Adipose tissue (tissue), 3 donors: ENCODE data around the gene SORL1. TPM values are rescaled to one million over a fixed set of nuclear protein-coding genes. Genes with fewer than 3 reads are reported as not detected.
"Not testable (repeated sequence)": the region's sequence is repeated elsewhere in the genome, so short reads cannot be mapped to it uniquely, and the experiment has no call there.

Experiments
- H3K27ac ChIP-seq: one replicate; pipeline ENCODE4 v1.5.1; 2013; ENCODE audit warnings: low read depth, low read length
- WGBS, 3 donors: extraction: QIAGEN DNeasy Blood & Tissue Kit; methylation state at CpG; one replicate each; pipeline ENCODE4 v1.1.7; 2013; 5-methylcytosine and 5-hydroxymethylcytosine counted together
- polyA plus RNA-seq, 3 donors: library from polyadenylated mRNA; stranded (reverse); fragments of 200-250 nt; gene quantifications; one replicate each; pipeline ENCODE4 v1.2.3, GENCODE V29; 2013
- donor health status: healthy with polysubstance abuse.
- donor health status: Bipolar disorder and iron deficiency.
- donor health status: healthy.

The SORL1 gene
- polyA plus RNA-seq, 3 donors = 3.2 to 5.4 (median 3.4) TPM

- no peak overlapping the region for H3K27ac ChIP-seq
- WGBS, 3 donors = 39 to 68% (median 56%) methylated on average over 2 of the region's 2 CpGs
Observed at GRCh38 chr11:121467471-121467870, 15.4 kb downstream of the SORL1 start.

DNA sequence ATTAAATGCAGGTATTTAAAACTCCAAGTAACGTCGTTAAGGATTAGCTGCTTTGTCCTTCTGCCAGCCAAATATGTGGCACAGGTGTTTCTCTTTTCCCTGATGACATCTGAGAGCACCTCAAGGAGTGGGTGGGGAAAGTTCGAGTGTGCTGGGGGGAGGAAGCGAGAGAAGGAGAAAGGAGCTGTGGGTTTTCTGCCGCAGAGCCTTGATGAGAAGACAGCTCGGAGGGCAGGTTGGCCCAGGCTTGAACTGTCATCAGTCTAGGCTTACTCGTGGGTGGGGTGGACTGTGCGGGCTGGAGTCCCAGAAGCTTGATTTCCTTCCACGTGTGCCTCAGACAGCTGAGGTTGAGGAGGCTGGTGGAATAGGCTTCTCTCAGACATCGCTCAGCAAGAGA, 15.9 kb downstream of the SORL1 start:
- no peak overlapping the region for H3K27ac ChIP-seq

DNA sequence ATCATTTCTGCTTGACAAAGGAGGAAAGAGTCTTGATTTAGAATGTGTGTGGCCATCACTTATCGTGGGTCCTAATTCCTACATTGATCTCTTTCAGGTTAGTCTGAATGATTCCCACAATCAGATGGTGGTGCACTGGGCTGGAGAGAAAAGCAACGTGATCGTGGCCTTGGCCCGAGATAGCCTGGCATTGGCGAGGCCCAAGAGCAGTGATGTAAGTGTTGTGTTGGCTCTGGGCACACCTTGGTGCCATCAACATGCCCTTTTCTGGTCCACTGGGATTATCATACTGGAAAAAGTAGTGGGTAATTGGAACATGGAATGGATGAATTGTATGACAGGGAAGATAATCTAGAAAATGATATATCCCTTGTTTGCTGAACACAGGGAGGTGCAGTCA, 17.8 kb downstream of the SORL1 start:
- no peak overlapping the region for H3K27ac ChIP-seq
- WGBS, 3 donors = 71 to 93% (median 91%) methylated on average over 5 of the region's 5 CpGs

More for the DNA sequence above, 15.9 kb downstream of the SORL1 start:
- 30 to 49% (median 42%) methylated on average over 10 of the region's 10 CpGs for WGBS, 3 donors

DNA sequence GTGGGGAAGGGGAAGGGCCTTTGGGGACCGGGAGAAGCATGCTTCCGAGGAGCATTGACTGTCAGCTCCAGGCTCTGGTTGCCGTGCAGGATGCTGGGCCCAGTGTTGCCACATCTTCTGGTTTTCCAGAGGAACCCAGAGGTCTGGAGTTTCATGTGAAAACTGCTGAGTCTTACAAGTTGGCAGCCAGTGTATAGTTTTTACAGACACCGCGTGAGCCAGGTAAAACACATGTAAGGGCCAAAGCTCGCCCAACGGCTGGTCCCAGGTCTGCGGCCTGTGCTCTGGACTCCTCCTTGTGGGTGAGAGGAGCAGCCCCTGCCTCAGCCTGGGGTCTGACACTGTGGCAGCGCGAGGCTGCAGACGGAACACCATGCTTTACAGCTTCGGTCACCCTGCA, 19.1 kb downstream of the SORL1 start:
- WGBS, 3 donors = 76 to 93% (median 86%) methylated on average over 12 of the region's 12 CpGs
- H3K27ac ChIP-seq = no peak overlapping the region

- no peak overlapping the region for H3K27ac ChIP-seq
- 73 to 91% (median 83%) methylated on average over 2 of the region's 2 CpGs for WGBS, 3 donors
Observed at GRCh38 chr11:121472312-121472711, 20.2 kb downstream of the SORL1 start.

DNA sequence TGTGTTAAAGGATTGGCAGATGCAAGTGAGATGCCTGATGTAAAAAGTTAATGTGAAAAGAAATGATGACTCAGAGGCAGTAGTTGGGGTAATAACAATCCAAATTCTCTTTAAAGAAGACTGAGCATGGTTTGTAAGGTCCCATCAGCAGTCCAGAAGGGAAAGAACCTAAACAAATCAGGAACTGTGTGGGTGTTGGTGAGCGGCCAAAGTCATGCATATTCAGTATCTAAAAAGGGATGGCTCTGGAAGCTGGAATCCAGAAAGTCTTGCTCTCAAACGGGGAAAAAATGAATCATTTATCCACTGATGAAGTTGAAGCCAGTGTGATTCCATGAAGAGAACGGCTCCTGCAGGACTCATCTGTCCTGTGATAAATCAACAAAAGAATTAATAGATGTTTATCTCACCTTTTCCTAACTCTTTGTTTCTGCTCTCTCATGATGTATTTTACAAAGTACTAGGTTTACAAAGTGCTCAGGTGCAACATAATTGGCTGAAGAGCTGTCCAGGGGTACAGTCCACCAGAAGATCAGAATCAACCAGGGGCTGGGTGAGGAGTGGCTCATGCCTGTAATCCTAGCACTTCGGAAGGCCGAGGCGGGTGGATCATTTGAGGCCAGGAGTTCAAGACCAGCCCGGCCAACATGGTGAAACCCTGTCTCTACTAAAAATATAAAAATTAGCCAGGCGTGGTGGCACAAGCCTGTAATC, 21.1 kb downstream of the SORL1 start:
- H3K27ac ChIP-seq = no peak overlapping the region
- WGBS, 3 donors = 75 to 79% (median 75%) methylated on average over 8 of the region's 8 CpGs

DNA sequence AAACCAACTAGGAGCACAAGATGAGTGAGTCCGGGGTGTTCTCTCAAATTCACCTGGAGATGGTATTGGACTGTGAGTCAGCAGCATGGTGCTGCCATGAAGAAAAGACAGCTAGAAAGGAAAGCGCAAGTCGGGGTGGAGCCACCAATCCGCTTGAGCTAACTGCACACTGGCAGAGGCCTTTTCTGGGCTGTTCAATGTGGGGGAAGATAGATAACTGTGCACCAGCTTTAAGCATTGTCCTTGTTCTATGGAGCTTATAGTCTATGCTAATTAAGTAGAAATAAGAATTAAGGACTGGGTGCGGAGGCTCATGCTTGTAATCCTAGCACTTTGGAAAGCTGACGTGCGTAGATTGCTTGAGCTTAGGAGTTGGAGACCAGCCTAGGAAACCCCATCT, 22.6 kb downstream of the SORL1 start:
- WGBS, 3 donors = 95 to 99% (median 96%) methylated on average over 7 of the region's 7 CpGs
- H3K27ac ChIP-seq = no peak overlapping the region

DNA sequence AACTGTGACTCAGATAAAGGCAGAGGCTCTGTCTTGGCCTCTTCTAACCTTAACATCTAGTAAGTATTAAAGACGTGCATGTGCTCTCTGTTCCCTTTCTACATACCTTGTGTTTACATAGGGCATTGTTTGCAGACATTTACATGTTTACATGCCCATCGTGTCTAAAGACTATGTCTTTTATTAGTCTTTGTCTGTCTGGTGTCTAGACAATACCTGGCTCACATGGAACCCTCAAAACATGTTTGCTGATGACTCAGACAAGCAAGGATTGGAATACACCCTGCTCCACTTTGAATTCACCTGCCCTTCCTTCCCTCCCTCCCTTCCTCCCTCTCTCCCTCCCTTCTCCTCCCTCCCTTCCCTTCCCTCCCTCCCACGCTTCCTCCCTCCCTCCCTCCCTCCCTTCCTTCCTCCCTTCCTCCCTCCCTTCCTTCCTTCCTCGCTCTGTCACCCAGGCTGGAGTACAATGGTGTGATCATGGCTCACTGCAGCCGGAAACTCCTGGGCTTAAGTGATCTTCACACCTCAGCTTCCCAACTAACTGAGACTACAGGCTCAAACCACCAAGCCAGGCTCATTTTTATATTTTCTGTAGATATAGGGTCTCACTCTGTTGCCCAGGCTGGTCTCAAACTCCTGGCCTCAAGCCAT, 24.4 kb downstream of the SORL1 start:
- no peak overlapping the region for H3K27ac ChIP-seq
- WGBS, 3 donors = 44 to 67% (median 54%) methylated on average over 5 of the region's 5 CpGs

DNA sequence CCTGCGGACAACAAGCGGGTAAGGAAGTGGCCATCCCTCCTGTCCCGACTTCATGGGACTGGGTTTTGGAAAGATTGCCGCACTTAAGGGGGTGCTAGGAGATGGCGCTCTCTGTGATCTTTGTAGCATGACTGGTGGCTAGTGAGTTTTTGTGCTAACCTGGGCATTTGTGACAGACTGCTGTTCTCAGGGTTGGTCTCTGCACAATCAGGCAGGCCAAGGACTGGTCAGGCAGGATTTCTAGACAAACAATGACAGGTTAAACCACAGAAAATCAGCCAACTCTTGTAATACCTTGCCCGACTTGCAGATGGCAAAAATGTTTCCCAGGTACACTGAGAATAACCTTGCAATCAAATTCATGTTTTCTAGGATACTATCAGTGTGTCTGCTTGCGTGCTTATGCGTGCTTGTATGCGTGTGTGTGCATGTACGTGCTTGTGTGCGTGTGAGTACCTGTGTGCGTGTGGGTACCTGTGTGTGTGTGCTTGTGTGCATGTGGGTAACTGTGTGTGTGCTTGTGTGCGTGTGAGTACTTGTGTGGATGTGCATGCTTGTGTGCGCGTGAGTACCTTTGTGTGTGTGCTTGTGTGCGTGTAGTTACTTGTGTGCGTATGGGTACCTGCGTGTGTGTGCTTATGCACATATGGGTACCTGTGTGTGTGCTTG, 26.2 kb downstream of the SORL1 start:
- no peak overlapping the region for H3K27ac ChIP-seq
- WGBS, 3 donors = 70 to 92% (median 88%) methylated on average over 18 of the region's 18 CpGs

GRCh38 chr11:121478895-121479697, 27.0 kb downstream of the SORL1 start:
- 36 to 37% (median 37%) methylated on average over 25 of the region's 25 CpGs for WGBS, 3 donors
- H3K27ac ChIP-seq = no peak overlapping the region

DNA sequence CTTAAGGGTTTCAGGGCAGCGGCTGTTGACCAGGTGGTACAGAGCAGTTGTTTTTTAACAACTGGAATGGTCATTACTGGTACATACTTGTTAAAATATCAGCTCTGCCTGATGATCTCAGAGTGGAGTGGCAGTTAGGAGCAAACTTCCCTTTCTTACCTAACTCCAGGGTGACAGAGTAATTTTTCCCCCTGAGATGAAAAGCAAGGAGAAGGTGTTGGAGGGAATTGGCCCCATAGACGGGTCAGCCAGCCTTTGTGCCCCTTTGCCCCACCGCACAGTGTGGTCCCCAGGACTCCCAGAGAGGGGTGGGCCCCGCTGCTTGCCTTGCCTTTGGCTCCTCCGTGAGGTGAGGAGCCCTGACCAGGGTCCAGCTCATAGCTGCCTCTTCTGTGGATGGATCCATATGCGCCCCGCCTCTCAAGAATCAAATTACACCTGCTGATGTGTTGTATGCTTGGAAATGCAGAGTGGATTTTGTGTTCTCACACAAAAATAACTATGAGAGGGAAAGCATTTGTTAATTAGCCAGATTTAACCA, 27.7 kb downstream of the SORL1 start:
- WGBS, 3 donors = 74 to 78% (median 78%) methylated on average over 7 of the region's 7 CpGs
- no peak overlapping the region for H3K27ac ChIP-seq

DNA sequence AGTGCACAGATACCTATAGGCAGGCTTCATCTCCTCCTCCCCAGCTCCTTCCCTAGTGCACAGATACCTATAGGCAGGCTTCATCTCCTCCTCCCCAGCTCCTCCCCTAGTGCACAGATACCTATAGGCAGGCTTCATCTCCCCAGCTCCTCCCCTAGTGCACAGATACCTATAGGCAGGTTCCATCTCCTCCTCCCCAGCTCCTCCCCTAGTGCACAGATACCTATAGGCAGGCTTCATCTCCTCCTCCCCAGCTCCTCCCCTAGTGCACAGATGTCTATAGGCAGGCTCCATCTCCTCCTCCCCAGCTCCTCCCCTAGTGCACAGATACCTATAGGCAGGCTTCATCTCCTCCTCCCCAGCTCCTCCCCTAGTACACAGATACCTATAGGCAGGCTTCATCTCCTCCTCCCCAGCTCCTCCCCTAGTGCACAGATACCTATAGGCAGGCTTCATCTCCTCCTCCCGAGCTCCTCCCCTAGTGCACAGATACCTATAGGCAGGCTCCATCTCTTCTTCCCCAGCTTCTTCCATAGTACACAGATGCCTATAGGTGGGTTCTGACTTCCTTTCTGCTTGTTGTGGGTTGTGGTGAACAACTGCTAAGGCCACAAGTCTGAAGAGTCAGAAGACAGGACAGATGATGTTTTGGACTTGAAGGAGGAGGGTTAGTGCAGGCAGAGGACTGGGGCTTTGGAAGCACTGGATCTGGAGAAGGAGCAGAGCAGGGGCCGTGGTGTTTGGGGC, 29.5 kb downstream of the SORL1 start:
- not testable (repeated sequence) for H3K27ac ChIP-seq
- WGBS, 3 donors = 45 to 74% (median 66%) methylated on average over 2 of the region's 2 CpGs

- H3K27ac ChIP-seq = no peak overlapping the region
- WGBS, 3 donors = 57 to 74% (median 65%) methylated on average over 9 of the region's 9 CpGs
Observed at GRCh38 chr11:121482231-121483129, 30.4 kb downstream of the SORL1 start.

DNA sequence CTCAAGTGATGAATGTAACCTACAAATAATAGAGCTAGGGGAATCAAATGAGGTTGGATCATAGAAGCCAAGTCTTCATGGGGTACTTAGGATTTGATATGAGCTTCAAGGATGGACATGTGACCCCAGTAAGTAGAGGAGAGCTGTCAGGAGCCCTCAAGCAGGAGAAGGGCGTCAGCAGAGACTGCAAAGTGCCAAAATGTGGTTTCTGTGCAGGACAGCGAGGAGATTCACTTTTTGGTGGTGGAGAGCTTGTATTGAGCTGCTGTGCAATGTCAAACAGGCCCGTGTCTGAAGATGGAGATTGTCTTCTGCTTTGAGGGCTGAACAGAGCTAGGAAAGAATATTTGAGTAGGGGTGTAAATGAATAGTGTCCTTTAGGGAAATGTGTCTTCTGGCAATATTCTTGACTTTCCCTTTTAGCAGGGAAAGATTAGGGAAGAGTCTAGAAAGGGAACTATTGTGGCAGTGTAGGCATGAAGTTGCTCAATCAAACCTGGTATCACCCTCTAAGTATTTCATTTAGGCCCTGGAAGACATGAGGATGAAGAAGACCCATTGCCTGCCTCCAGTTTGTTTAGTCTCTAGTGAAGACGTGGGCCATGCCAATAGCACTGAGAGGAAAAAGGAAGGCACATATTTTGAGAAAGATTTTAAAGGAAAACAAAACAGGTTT, 31.8 kb downstream of the SORL1 start:
- H3K27ac ChIP-seq = no peak overlapping the region
- WGBS, 3 donors = 58 to 70% (median 70%) methylated on average over 4 of the region's 4 CpGs

DNA sequence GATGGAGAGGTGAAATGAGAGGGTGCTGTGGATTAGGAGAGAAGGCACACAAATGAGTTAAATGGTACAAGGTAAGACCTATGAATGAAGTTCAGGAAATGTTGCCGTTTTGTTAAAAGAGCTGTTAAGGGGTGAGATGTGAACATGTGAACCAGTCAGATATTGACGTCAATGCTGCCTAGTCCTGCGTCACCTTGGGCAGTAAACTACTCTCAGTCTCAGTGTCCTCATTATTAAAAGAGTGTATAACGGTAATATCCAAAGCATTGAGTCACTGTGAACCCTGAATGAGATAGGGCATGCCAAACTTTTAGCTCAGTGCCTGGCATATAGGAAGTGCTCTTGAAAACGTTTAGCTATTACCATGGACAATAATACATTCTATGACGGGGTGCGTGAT, 33.1 kb downstream of the SORL1 start:
- 82 to 88% (median 87%) methylated on average over 7 of the region's 7 CpGs for WGBS, 3 donors
- no peak overlapping the region for H3K27ac ChIP-seq

DNA sequence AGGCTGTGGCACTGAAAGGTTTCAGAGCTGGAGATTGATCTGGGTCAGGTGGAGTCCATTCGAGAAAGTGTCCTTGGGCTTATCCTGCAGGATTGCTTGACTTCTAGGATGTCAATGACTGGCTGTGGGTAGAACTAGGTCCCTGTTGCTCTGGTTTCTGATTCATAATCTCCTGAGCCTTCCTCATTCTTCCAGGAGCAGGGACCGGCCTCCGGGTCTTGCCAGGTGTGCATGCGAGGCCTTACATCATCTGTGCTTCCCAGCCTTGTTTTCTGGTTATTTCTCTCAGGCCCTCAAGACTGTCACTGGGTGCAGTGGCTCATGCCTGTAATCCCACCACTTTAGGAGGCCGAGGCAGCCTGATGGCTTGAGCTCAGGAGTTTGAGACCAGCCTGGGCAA, 33.9 kb downstream of the SORL1 start:
- 74 to 95% (median 91%) methylated on average over 5 of the region's 5 CpGs for WGBS, 3 donors

More for the DNA sequence above, 33.9 kb downstream of the SORL1 start:
- no peak overlapping the region for H3K27ac ChIP-seq
